Sigmoid colon (tissue), 7 donors: ENCODE data around the gene HECTD4. TPM values are rescaled to one million over a fixed set of nuclear protein-coding genes. Genes with fewer than 3 reads are reported as not detected.
"Not testable (repeated sequence)": the region's sequence is repeated elsewhere in the genome, so short reads cannot be mapped to it uniquely, and the experiment has no call there.

Experiments
- DNase-seq: peaks from one replicate; pipeline ENCODE4 v3.0.0-alpha.2; 2019
- H3K27ac ChIP-seq, 4 donors: fragments of 200-600 bp; sonication (generic); one replicate each; pipeline ENCODE4 v1.5.1; 2016 to 2019; ENCODE audit warnings: mild to moderate bottlenecking in 1 of 4
- H3K27me3 ChIP-seq, 3 donors: fragments of 200-600 bp; sonication (generic); one replicate each; pipeline ENCODE4 v1.5.1; 2019; ENCODE audit warnings: mild to moderate bottlenecking in 1 of 3
- H3K36me3 ChIP-seq, 4 donors: fragments of 200-600 bp; sonication (generic); one replicate each; pipeline ENCODE4 v1.5.1; 2016 to 2019
- H3K4me1 ChIP-seq, 4 donors: fragments of 200-600 bp; sonication (generic); one replicate each; pipeline ENCODE4 v1.5.1; 2017 to 2019
- H3K4me3 ChIP-seq, 4 donors: fragments of 200-600 bp; sonication (generic); one replicate each; pipeline ENCODE4 v1.5.1; 2017 to 2019; ENCODE audit warnings: mild to moderate bottlenecking in 2 of 4, moderate library complexity in 1 of 4
- H3K9me3 ChIP-seq, 4 donors: fragments of 200-600 bp in 3 of 4; sonication (generic) in 3 of 4; one replicate each; pipeline versions ENCODE4 v1.5.1 to v1.6.1; 2013 to 2019
- EP300 ChIP-seq, 4 donors: sonication (generic); formaldehyde crosslinking; IDR thresholded peaks; one replicate each; pipeline ENCODE4 v1.6.1; 2017; ENCODE audit warnings: antibody characterized with exemption in 4 of 4
- POLR2A ChIP-seq, 2 donors: fragments of 450-650 bp; IDR thresholded peaks; one replicate each; pipeline ENCODE4 v1.6.1; 2016; ENCODE audit warnings: antibody characterized with exemption in 2 of 2, mild to moderate bottlenecking in 2 of 2, moderate library complexity in 2 of 2
- POLR2AphosphoS5 ChIP-seq, 4 donors: sonication (generic); formaldehyde crosslinking; IDR thresholded peaks; one replicate each; pipeline ENCODE4 v1.6.1; 2017; ENCODE audit warnings: antibody characterized with exemption in 4 of 4
- WGBS, 2 donors: extraction: QIAGEN DNeasy Blood & Tissue Kit; methylation state at CpG; one replicate each; pipeline ENCODE4 v1.1.7; 2013; 5-methylcytosine and 5-hydroxymethylcytosine counted together
- intact Hi-C: fragments of 100-400 bp; cut with DNase I; formaldehyde crosslinking; loops from one replicate; pipeline ENCODE4 v1.15.1; 2023
- polyA plus RNA-seq, 3 donors: library from polyadenylated mRNA; stranded (reverse); fragments of 200-250 nt; gene quantifications; one replicate each; pipeline ENCODE4 v1.2.3, GENCODE V29; 2013
- total RNA-seq, 4 donors: library from RNA; depleted of rRNA; stranded (reverse); fragments of >200 nt; gene quantifications; one replicate each; pipeline ENCODE4 v1.1.0, GENCODE V29; 2016
- TF ChIP-seq, protein P1 (sequence below), 4 experiments: fragments of 450-650 bp in 3 of 4; fragments of 200-600 bp in 1 of 4; IDR thresholded peaks; one replicate each; pipeline ENCODE4 v1.5.1; 2016 to 2019; ENCODE audit warnings: antibody characterized with exemption in 4 of 4, mild to moderate bottlenecking in 3 of 4, moderate library complexity in 2 of 4
- donor health status: healthy with polysubstance abuse.
- donor health status: Bipolar disorder and iron deficiency.
- donor health status: healthy.

The HECTD4 gene
- total and polyA plus RNA-seq, 7 donors, result 5.4 to 64.8 (median 26.0) TPM

DNA sequence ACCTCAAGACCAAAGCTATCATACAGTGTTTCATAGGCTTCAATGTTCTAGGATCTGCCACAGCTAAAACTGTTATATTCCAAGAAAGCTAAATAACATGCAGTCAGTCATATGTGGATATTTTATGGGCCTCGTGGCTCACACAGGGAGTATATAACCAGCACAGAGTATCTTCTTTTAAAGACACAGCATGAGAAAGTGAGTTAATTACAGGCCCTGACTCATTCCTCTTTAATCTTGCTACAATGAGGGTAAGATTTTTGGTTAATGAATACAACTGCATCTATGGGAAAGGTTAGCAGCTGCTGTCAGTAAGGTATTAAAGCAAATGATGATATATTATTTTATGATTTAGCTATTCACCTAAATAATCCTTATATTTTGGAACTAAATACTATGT lies 145.8 kb downstream of the HECTD4 start:
- Histone ChIP-seq H3K36me3 (peaks cover 32 to 97% (median 70%) of the 10 kb centered on the region in 4 donors), H3K9me3 (no peaks in the 10 kb centered on the region), H3K4me3 (no peak overlapping the region), H3K27me3 (no peaks in the 10 kb centered on the region), H3K4me1 (no peaks in the 10 kb centered on the region), H3K27ac (no peak overlapping the region)
- TF ChIP-seq POLR2A (IDR thresholded peaks at IDR 0.05), result no peak
- TF ChIP-seq, protein P1, sequence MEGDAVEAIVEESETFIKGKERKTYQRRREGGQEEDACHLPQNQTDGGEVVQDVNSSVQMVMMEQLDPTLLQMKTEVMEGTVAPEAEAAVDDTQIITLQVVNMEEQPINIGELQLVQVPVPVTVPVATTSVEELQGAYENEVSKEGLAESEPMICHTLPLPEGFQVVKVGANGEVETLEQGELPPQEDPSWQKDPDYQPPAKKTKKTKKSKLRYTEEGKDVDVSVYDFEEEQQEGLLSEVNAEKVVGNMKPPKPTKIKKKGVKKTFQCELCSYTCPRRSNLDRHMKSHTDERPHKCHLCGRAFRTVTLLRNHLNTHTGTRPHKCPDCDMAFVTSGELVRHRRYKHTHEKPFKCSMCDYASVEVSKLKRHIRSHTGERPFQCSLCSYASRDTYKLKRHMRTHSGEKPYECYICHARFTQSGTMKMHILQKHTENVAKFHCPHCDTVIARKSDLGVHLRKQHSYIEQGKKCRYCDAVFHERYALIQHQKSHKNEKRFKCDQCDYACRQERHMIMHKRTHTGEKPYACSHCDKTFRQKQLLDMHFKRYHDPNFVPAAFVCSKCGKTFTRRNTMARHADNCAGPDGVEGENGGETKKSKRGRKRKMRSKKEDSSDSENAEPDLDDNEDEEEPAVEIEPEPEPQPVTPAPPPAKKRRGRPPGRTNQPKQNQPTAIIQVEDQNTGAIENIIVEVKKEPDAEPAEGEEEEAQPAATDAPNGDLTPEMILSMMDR (IDR thresholded peaks at IDR 0.05), result no peak
- DNase-seq, result no peak
- 41 to 56% methylated on average over 1 of the region's 1 CpG for WGBS, 2 donors
- intact Hi-C loops, result no loop called here

- Histone ChIP-seq H3K36me3 (peaks cover 35 to 97% (median 76%) of the 10 kb centered on the region in 4 donors), H3K4me3 (no peak overlapping the region), H3K27me3 (no peaks in the 10 kb centered on the region), H3K9me3 (no peaks in the 10 kb centered on the region), H3K27ac (no peak overlapping the region), H3K4me1 (no peaks in the 10 kb centered on the region)
- intact Hi-C loops, result no loop called here
- TF ChIP-seq EP300 (IDR thresholded peaks at IDR 0.05), result no peak
- TF ChIP-seq, protein P1 (IDR thresholded peaks at IDR 0.05), result no peak
- TF ChIP-seq POLR2A (IDR thresholded peaks at IDR 0.05), result no peak
- no peak for TF ChIP-seq POLR2AphosphoS5 (IDR thresholded peaks at IDR 0.05)
- no peak for DNase-seq
- WGBS, 2 donors, result 94 to 97% methylated on average over 2 of the region's 2 CpGs
These were observed 147.9 kb downstream of the HECTD4 start for GRCh38 chr12:112234303-112234702.

DNA sequence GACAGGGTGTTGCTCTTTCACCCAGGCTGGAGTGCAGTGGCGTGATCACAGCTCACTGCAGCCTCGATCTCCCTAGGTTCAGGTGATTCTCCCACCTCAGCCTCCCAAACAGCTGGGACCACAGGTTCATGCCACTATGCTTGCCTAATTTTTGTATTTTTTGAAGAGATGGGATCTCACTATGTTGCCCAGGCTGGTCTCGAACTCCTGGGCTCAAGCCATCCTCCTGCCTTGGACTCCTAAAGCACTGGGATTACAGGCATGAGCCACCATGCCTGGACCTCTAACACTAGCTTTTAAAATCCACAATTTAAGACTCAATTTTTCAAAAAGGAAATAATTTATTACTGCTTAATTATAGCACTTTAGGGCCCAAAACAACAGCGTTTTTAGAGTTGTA lies 149.0 kb downstream of the HECTD4 start:
- WGBS, 2 donors, result 97 to 98% methylated on average over 4 of the region's 4 CpGs
- DNase-seq, result no peak
- TF ChIP-seq POLR2A (IDR thresholded peaks at IDR 0.05) (no peak), POLR2AphosphoS5 (IDR thresholded peaks at IDR 0.05) (no peak), EP300 (IDR thresholded peaks at IDR 0.05) (no peak)
- TF ChIP-seq, protein P1 (IDR thresholded peaks at IDR 0.05), result no peak

GRCh38 chr12:112230136-112230535 lies 152.1 kb downstream of the HECTD4 start:
- H3K36me3 ChIP-seq, result peaks cover 28 to 95% (median 68%) of the 10 kb centered on the region in 4 donors
- H3K27me3 ChIP-seq, result no peaks in the 10 kb centered on the region

More for the DNA sequence above, 149.0 kb downstream of the HECTD4 start:
- no peak overlapping the region for H3K4me3 ChIP-seq
- intact Hi-C loops, result no loop called here
- no peaks in the 10 kb centered on the region for H3K27me3 ChIP-seq
- H3K4me1 ChIP-seq, result no peaks in the 10 kb centered on the region
- peaks cover 43 to 97% (median 72%) of the 10 kb centered on the region in 4 donors for H3K36me3 ChIP-seq
- no peaks in the 10 kb centered on the region for H3K9me3 ChIP-seq
- no peak overlapping the region for H3K27ac ChIP-seq

DNA sequence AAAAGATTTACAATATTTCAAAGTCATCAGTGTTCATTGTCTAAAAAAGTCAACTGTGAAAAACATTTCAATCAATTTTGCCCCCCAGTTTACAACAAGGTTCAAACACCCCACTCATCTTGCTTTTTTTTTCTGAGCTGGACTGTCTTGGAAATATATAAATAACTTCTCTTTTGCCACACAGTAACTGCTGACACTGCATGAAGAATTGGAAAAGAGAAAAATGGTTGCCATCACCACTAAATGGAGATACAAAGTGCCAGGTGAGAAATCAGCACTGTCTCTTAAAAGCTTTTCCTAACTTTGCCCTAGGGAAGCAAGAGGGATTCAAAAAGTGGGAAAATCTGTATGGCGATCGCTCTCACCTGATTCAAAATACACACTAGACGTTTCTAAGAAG lies 155.5 kb downstream of the HECTD4 start:
- WGBS, 2 donors, result 94 to 95% methylated on average over 3 of the region's 3 CpGs

More at GRCh38 chr12:112230136-112230535, 152.1 kb downstream of the HECTD4 start:
- Histone ChIP-seq H3K9me3 (no peaks in the 10 kb centered on the region), H3K27ac (no peak overlapping the region), H3K4me1 (no peaks in the 10 kb centered on the region), H3K4me3 (no peak overlapping the region)
- no peak for DNase-seq
- no peak for TF ChIP-seq POLR2AphosphoS5 (IDR thresholded peaks at IDR 0.05)
- TF ChIP-seq, protein P1 (IDR thresholded peaks at IDR 0.05), result no peak
- intact Hi-C loops, result no loop called here
- 83 to 95% methylated on average over 4 of the region's 4 CpGs for WGBS, 2 donors

GRCh38 chr12:112220628-112221027 lies 161.6 kb downstream of the HECTD4 start:
- H3K4me1 ChIP-seq, DNase-seq, H3K4me3 ChIP-seq, intact Hi-C loops, H3K9me3 ChIP-seq, H3K27ac ChIP-seq, H3K27me3 ChIP-seq: not testable (repeated sequence)
- H3K36me3 ChIP-seq, result peaks cover 0 to 75% (median 29%) of the 10 kb centered on the region in 4 donors
- WGBS, 2 donors, result 74 to 86% methylated on average over 7 of the region's 7 CpGs

More for the DNA sequence above, 155.5 kb downstream of the HECTD4 start:
- Histone ChIP-seq H3K27ac (no peak overlapping the region), H3K4me3 (no peak overlapping the region), H3K4me1 (no peaks in the 10 kb centered on the region), H3K9me3 (no peaks in the 10 kb centered on the region), H3K36me3 (peaks cover 15 to 95% (median 63%) of the 10 kb centered on the region in 4 donors), H3K27me3 (no peaks in the 10 kb centered on the region)
- TF ChIP-seq, protein P1 (IDR thresholded peaks at IDR 0.05), result no peak
- no peak for TF ChIP-seq POLR2A (IDR thresholded peaks at IDR 0.05)
- TF ChIP-seq POLR2AphosphoS5 (IDR thresholded peaks at IDR 0.05), result no peak
- no peak for TF ChIP-seq EP300 (IDR thresholded peaks at IDR 0.05)
- no peak for DNase-seq
- intact Hi-C loops, result no loop called here
